T-helper 2 cell (primary cell): ENCODE results near the gene LEKR1.
A peak's percentile ranks its signal among the peaks of the same experiment; 100 is the strongest.

ENCODE experiments used
- DNase-seq, 5 experiments: peaks; one replicate each; pipeline versions ENCODE4 v3.0.0 to v3.0.0-alpha.2; 2012 to 2022

The LEKR1 gene

DNA sequence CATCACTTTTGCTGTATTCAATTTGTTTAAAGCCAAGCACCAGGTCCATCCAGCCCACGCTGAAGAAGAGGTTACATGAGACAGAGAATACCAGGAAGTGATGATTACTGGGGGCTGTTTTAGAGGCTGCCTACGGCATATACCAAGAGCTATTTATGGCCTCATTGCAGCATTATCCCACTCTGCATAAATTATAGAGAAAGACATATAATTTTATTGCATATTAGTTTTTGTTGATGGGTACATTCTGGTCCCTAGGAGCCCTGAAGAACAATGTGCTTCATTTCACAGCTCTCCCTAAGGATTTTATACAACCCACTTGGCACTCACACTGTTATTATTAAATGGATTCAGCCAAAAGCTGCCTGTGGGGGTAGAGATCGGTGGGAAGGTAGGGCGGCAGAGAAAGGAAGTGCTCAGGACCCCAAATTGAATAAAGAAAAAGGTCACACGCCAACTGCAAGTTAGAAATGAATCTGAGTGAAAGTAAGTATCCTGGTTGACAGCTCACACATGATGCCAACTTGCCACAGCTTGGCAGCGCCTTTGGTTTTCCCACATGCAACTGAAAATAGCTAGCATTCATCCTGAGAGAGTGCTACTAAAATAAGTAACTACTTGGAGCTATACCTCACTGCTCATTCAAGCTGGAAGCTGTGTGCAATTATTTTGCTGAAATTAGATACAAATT lies 260.1 kb downstream of the LEKR1 start:
- DNase-seq, result no peak

DNA sequence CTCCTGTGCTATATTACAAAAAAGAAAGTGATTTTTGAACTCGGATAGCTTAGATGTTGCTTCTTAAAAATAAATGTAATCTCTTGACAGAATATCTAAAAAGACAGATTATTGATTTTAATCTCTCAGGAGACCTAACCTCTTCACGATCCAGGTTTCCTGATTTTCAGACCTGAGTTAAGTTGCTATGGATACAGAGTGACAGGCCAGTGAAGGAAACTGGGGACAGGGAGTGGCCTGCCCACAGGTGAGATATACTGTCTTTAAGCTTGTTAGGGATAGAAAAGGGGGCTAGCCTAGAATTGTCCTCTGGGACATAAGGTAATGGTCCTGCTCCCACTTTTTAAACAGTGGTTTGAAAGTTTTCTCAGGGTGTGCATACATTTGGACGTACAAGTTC lies 260.6 kb downstream of the LEKR1 start:
- DNase-seq, result no peak

DNA sequence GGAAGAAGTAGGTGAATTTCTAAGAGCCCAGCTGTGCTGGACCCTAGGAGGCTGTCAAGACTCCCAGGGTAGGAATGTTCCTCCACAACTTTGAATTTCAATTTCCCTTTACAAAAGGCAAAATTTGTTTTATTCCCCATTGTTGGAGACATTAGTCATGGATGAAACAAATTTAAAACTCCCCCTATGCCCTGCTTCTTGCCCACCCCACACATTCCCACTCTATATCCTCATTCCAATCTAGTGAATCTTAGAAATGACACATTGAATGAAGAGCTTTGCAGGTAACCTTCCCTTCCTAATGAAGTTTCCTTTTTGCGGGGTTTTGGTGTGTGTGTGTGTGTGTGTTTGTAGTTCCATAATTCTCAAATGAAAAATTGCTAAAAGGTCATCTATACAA lies 261.2 kb downstream of the LEKR1 start:
- no peak for DNase-seq

DNA sequence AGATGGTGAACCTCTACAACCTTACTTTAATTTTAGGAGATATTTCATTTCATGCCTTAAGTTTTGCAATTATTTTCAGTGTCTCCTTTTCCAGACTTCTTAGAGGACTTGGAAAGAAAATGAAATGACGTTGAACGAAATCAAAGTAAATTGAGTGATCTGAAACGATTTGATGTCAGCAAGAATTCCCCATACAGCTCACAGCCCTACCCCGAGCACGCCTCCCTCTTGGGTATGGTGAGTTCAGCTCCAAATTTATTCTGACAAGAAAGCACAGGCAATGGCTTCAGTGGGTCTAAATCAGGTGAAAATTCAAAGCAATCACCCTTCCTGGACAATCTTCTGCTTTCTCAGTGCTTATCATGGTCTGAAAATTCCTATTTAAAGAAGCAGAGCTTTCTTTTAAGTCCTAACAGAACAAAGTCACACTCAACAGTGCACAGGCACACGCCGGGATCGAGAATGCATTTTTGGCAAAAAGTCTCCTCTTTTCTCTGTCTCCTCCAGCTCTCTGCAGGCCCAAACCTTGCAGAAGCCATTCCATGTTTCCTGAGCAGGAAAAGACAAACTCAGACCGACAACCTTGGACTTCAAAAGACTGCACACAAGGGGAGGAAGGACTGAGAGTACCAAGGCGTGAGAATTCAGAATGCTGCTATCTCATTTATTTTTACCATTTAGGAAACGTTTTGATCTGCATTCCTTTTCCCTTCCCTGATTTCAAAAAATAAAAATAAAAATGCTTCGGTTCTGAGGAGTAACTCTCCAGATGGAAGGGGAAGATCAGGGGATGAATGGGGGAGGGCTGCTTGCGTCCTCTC lies 261.8 kb downstream of the LEKR1 start:
- no peak for DNase-seq

DNA sequence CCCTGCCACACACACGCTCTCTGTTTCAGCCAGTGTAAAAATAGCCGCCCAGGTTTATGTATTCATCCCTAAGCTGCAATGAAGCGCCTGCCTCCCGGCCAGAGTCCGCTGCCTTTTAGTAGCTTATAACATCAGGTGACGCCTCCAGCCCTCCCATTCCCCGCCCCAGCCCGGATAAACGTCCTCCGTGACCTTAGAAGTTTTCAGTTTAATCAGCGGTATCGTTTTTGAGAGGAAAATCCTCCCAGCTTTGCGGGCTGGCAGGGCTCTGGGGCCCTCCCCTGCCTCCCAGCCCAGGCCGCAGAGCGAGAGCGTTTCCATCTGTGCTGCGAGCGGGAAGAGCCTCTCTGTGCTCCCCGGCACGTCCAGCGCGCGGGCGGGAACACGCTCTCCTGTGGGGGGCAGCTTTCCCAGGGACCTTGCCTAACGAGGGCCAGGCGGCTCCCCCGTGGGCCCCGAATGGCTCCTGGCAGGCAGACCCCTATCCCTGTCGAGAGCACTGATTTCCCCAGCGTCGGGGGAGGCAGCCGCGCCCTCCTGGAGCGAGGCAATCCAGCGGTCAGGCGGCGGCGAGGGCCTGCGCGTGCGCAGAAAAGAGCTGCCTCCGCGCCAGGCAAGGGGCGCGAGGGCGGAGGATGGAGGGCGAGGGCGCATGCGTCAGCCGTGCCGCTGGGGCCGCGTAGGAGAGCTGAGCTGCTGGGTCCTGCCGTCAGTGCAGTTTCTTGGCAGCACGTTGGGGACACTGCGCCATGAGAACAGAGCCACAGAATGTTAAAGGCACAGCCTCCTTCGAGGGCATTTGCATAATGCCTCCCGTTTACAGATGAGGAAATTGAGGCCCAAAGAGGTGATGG lies 262.7 kb downstream of the LEKR1 start:
- peak; percentile 84 to 97 (median 90) for DNase-seq

DNA sequence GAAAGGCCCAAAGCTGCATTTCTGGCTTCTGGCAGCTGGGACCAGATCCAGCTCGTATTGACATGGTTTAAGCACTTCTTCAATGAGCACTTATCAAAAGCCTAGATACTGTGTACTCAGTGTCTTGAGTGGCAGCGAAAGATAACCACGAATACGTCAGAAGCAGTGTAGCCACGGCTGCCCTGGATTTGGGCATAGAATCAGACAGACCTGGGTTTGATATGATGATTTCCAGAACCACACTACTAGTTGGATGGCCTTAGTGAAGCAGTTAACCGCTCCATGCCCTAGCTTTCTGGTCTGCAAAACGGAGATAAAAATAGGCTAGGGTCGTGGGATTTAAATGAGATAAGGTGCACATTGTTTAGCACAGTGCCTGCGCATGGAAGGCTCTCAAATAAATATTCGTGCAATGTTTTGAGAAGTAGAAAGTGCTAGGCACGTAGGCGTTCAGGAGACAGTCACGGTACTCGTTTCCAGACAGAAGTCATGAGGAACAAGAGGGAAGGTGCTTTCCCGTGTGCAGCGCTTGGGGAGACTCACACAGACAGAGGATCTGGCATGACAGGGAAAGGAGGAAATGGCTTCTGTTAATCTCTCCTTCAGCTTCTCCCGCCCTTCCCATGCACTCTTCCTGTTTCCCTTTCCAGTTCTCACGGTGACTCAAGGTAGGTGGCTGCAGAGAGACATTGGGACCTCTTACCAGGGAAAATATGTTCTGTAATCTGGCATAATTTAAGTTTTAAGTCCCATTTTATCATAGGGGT lies 263.5 kb downstream of the LEKR1 start:
- DNase-seq, result peak in 1 of 5 experiments; percentile 87

DNA sequence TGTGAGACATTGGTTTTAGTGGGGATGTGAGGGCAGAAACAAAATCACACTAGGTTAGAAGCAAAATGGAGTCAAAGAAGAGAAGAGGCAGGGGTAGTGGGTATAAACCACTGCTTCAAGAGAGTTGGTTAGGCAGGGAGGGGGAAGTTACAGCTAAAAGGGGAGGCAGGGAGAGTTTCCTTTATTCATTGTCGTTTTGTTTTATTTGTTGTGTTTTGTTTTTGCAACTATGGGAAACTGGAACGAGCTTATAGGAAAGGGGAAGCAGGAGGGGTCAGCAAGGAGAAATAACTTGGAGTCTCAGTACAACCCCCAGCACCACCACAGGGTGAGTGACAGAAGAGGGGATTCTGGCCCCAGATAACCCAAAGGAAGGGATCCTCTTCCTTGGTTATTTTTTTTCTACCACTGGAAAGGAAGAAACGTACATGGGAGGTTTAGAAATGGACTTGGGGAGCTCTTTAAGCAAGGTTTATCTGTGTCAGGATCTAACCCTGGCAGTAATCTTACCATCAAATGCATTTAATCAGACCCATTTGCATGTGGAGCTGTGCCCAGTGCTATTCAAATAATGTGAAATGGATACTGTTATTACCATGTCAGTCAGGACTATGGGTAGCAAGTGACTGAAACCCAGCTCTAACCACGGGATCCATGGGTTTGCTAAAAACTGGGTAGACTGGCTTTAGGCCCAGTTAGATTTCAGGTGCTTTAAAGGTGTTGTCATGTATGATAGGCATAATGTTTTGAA lies 265.1 kb downstream of the LEKR1 start:
- no peak for DNase-seq

DNA sequence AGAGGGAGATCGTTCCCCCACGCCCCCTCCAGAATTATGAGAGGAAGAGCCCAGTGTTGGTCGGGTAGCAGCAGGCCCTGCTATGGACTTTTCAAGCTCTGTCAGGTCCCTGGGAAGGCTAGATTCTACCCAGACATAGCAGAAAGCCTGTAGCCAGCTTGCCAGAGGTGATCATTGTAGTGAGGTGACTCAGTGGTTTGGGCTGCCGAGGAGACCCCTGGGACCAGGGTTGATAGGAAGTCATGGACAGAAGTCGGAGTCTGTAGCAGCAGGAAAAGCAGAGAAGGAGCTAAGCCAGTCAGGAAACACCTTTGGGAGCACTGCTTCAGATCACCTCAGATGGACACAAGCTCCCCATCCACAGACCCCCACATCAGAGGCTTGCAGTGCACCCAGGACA lies 266.1 kb downstream of the LEKR1 start:
- no peak for DNase-seq

DNA sequence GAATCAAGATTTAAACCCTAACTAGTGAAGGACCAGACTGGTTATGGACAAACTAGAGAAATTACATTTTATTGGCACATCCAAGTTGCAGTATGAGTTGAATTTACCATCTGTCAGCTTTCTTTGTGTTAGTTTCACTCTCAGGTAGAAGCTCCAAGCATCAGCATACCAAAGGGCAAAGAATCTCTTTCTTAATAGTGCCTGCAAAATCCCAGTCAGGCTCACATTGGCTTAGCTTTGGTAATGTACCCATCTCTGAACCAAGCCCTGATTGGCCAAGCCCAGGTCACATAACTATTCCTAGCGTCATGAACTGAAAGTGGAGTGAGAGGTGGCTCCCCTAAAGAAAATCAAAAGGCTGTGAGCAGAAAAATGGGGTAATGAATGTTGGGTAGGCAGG lies 266.9 kb downstream of the LEKR1 start:
- DNase-seq, result peak in 1 of 5 experiments; percentile 58

DNA sequence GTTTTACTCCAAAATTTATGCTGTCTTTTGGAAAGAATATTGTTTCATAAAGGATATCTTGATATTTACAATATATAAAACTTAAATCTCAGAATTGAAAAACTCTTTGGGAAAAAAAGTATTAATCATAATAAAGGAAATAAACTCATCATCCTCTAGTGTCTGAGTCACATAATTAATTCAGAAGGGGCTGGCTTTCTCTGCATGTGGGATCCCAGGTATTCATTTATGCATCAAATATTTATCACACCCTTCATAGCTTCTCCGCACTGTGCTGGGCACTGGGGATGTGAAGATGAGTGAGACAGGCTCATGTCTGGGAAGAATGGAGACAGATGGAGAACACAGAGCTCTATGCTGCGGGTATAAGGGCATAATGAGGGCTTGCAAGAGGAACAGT lies 268.1 kb downstream of the LEKR1 start:
- no peak for DNase-seq

DNA sequence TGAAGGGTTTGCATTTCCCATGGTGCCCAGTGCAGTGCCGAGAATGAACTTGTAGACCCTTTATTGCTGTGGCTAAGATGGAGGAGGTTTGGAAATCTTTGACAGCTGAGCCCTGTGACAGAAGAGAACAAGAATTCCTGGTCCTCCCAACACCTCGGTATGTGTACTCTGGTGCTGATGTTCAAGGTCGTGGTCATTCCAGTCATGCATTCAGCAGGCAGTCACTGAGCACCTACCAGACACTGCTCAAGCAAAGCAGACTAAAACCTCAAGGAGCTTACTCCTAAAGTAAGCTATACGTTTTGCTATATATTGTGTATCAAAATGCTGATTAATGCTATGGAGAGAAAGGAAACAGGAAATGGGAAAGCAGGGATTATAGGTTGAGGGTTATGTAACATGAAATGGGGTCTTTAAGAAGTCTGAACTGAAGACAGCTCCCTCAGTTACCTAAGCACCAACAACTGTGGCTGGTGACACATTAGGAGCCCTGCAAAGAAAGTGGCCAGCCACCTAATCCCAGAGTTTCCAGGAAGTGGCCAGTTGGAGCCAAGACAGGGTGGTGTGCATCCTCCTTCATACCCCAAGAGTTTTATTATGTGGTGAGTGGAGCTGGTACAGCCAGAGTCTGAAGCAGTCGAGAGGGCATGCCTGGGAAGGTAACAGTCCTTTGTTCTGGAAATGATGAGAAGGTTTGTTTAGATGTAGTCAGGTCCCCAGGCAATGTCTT lies 268.8 kb downstream of the LEKR1 start:
- no peak for DNase-seq
